Liver (tissue), 9 donors: ENCODE measurements around the gene USP15. TPM values are rescaled to one million over a fixed set of nuclear protein-coding genes. Genes with fewer than 3 reads are reported as not detected.

Source experiments
- DNase-seq: peaks from one replicate; pipeline ENCODE4 v3.0.0-alpha.2; 2017; ENCODE audit warnings: low spot score
- H3K27ac ChIP-seq, 2 donors: one replicate each; pipeline ENCODE4 v1.7.0; 2013; ENCODE audit warnings: inconsistent platforms in 2 of 2, low read length in 2 of 2, control low read depth in 1 of 2, low read depth in 1 of 2, mild to moderate bottlenecking in 1 of 2
- H3K27me3 ChIP-seq, 4 donors: one replicate each; pipeline versions ENCODE4 v1.6.1 to v1.7.0; 2013; ENCODE audit warnings: low read length in 3 of 4, inconsistent platforms in 1 of 4, mild to moderate bottlenecking in 1 of 4, moderate library complexity in 1 of 4; ENCODE audit not compliant: control insufficient read depth in 4 of 4, insufficient read depth in 4 of 4
- H3K36me3 ChIP-seq, 4 donors: one replicate each; pipeline versions ENCODE4 v1.6.1 to v1.7.0; 2013; ENCODE audit warnings: low read length in 3 of 4, mild to moderate bottlenecking in 3 of 4, low read depth in 1 of 4, moderate library complexity in 1 of 4; ENCODE audit not compliant: control insufficient read depth in 4 of 4, insufficient read depth in 3 of 4
- H3K4me1 ChIP-seq, 4 donors: one replicate each; pipeline versions ENCODE4 v1.6.1 to v1.7.0; 2013; ENCODE audit warnings: low read length in 3 of 4, mild to moderate bottlenecking in 3 of 4, moderate library complexity in 1 of 4; ENCODE audit not compliant: control insufficient read depth in 4 of 4, insufficient read depth in 4 of 4
- H3K4me3 ChIP-seq, 3 donors: one replicate each; pipeline versions ENCODE4 v1.6.1 to v1.7.0; 2013; ENCODE audit warnings: low read length in 3 of 3, control low read depth in 1 of 3, low read depth in 1 of 3, mild to moderate bottlenecking in 1 of 3
- H3K9ac ChIP-seq, 2 donors: one replicate each; pipeline ENCODE4 v1.7.0; 2013; ENCODE audit warnings: low read length in 2 of 2, mild to moderate bottlenecking in 2 of 2, moderate library complexity in 2 of 2, control low read depth in 1 of 2, low read depth in 1 of 2
- H3K9me3 ChIP-seq, 4 donors: one replicate each; pipeline versions ENCODE4 v1.6.1 to v1.7.0; 2013; ENCODE audit warnings: low read length in 3 of 4; ENCODE audit not compliant: control insufficient read depth in 4 of 4
- EGR1 ChIP-seq, 2 donors: IDR thresholded peaks; 2 replicates each; pipeline ENCODE4 v1.6.1; 2016 to 2018; ENCODE audit warnings: antibody characterized with exemption in 2 of 2, low read depth in 2 of 2
- FOXA1 ChIP-seq: IDR thresholded peaks from 2 replicates; pipeline ENCODE4 v1.6.1; 2016; ENCODE audit warnings: antibody characterized with exemption
- FOXA2 ChIP-seq: IDR thresholded peaks from 2 replicates; pipeline ENCODE4 v1.6.1; 2016; ENCODE audit warnings: antibody characterized with exemption
- GABPA ChIP-seq, 2 donors: IDR thresholded peaks in 1 of 2; conservative IDR thresholded peaks in 1 of 2; 2 replicates each; pipeline ENCODE4 v1.6.1; 2016; ENCODE audit warnings: antibody characterized with exemption in 2 of 2, mild to moderate bottlenecking in 1 of 2, moderate library complexity in 1 of 2
- HNF4A ChIP-seq, 2 donors: conservative IDR thresholded peaks; 2 replicates each; pipeline ENCODE4 v1.6.1; 2016; ENCODE audit warnings: antibody characterized with exemption in 2 of 2, mild to moderate bottlenecking in 2 of 2
- HNF4G ChIP-seq: IDR thresholded peaks from 2 replicates; pipeline ENCODE4 v1.6.1; 2016; ENCODE audit warnings: antibody characterized with exemption
- JUND ChIP-seq, 2 donors: IDR thresholded peaks; 2 replicates each; pipeline ENCODE4 v1.6.1; 2016; ENCODE audit warnings: antibody characterized with exemption in 2 of 2
- RAD21 ChIP-seq, 2 donors: IDR thresholded peaks; 2 replicates each; pipeline ENCODE4 v1.6.1; 2016; ENCODE audit warnings: antibody characterized with exemption in 2 of 2, mild to moderate bottlenecking in 2 of 2
- SP1 ChIP-seq: IDR thresholded peaks from 2 replicates; pipeline ENCODE4 v1.6.1; 2018; ENCODE audit warnings: antibody characterized with exemption, mild to moderate bottlenecking
- TAF1 ChIP-seq: conservative IDR thresholded peaks from 2 replicates; pipeline ENCODE4 v1.6.1; 2016; ENCODE audit warnings: antibody characterized with exemption, mild to moderate bottlenecking
- YY1 ChIP-seq: IDR thresholded peaks from 2 replicates; pipeline ENCODE4 v1.6.1; 2016; ENCODE audit warnings: antibody characterized with exemption, mild to moderate bottlenecking
- WGBS: extraction: QIAGEN DNeasy Blood & Tissue Kit; methylation state at CpG from one replicate; pipeline ENCODE4 v1.1.7; 2013; 5-methylcytosine and 5-hydroxymethylcytosine counted together
- polyA plus RNA-seq, 2 donors: library from polyadenylated mRNA; stranded (reverse) in 1 of 2; unstranded in 1 of 2; fragments of 200-250 nt in 1 of 2; fragments of >200 nt in 1 of 2; fragmentation: Nextera tagmentation in 1 of 2; extraction: Ambion mirVana in 1 of 2; gene quantifications; one replicate each; pipeline versions ENCODE4 v1.2.1 to v1.2.3, GENCODE V29; 2013 to 2015
- total RNA-seq, 2 donors: library from RNA; depleted of rRNA; stranded (reverse); fragments of >200 nt; gene quantifications; one replicate each; pipeline ENCODE4 v1.2.3, GENCODE V29; 2014
- TF ChIP-seq, protein P1 (sequence below): fragments of 150-350 bp; IDR thresholded peaks from 2 replicates; pipeline ENCODE4 v1.5.1; 2017; ENCODE audit warnings: improper control_type of control experiment, low read depth, low read length; ENCODE audit not compliant: missing input control
- TF ChIP-seq, protein P2 (sequence below): IDR thresholded peaks from 2 replicates; pipeline ENCODE4 v1.6.1; 2016; ENCODE audit warnings: antibody characterized with exemption
- TF ChIP-seq, protein P3 (sequence below): IDR thresholded peaks from 2 replicates; pipeline ENCODE4 v1.6.1; 2016; ENCODE audit warnings: antibody characterized with exemption, mild to moderate bottlenecking
- TF ChIP-seq, protein P4 (sequence below): IDR thresholded peaks from 2 replicates; pipeline ENCODE4 v1.6.1; 2016; ENCODE audit warnings: antibody characterized with exemption
- TF ChIP-seq, protein P5 (sequence below): IDR thresholded peaks from 2 replicates; pipeline ENCODE4 v1.6.1; 2016; ENCODE audit warnings: antibody characterized with exemption
- donor health status: healthy.
- donor health status: healthy.
- donor health status: healthy.
- donor health status: healthy.
- donor health status: healthy.

Gene USP15
- total and polyA plus RNA-seq, 4 donors, result 16.6 to 188 (median 56.5) TPM

DNA sequence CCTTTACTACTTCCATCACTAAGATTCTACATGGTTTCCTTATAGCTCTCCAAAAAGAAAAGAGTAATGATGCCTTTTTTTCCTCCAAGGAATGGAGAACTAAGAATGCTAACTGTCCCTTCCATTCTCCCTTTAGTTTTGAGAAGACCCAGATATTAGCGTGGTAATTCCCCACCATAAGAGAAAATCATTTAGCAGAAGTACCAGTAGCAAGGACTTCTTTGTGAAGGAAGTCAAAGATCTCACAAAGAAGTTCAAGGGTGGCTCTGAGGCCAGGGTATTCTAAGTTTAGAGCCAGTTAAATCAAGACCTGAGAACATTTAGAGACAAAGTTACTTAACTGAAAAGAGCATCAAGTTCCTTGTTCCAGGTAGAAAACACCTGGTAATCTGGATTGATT lies 7.3 kb downstream of the USP15 start:
- H3K4me1 ChIP-seq, result peaks cover 7 to 47% (median 33%) of the 10 kb centered on the region in 4 donors
- no peak for DNase-seq
- no peaks in the 10 kb centered on the region for H3K27me3 ChIP-seq
- no peaks in the 10 kb centered on the region for H3K9me3 ChIP-seq
- no peak overlapping the region for H3K27ac ChIP-seq
- TF ChIP-seq, protein P1, sequence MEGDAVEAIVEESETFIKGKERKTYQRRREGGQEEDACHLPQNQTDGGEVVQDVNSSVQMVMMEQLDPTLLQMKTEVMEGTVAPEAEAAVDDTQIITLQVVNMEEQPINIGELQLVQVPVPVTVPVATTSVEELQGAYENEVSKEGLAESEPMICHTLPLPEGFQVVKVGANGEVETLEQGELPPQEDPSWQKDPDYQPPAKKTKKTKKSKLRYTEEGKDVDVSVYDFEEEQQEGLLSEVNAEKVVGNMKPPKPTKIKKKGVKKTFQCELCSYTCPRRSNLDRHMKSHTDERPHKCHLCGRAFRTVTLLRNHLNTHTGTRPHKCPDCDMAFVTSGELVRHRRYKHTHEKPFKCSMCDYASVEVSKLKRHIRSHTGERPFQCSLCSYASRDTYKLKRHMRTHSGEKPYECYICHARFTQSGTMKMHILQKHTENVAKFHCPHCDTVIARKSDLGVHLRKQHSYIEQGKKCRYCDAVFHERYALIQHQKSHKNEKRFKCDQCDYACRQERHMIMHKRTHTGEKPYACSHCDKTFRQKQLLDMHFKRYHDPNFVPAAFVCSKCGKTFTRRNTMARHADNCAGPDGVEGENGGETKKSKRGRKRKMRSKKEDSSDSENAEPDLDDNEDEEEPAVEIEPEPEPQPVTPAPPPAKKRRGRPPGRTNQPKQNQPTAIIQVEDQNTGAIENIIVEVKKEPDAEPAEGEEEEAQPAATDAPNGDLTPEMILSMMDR, result no peak
- TF ChIP-seq HNF4A (conservative IDR thresholded peaks at IDR 0.05) (no peak), YY1 (no peak), FOXA2 (no peak), FOXA1 (no peak), EGR1 (IDR thresholded peaks at IDR 0.05; ENCODE audit: low read depth in 2 of 2) (no peak), JUND (IDR thresholded peaks at IDR 0.05) (no peak), RAD21 (IDR thresholded peaks at IDR 0.05) (no peak), SP1 (no peak), TAF1 (no peak), HNF4G (no peak), GABPA (IDR thresholded peaks at IDR 0.05 in 1 of 2, conservative IDR thresholded peaks at IDR 0.05 in 1 of 2) (no peak)
- TF ChIP-seq, protein P2, sequence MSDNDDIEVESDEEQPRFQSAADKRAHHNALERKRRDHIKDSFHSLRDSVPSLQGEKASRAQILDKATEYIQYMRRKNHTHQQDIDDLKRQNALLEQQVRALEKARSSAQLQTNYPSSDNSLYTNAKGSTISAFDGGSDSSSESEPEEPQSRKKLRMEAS, result no peak
- TF ChIP-seq, protein P3, sequence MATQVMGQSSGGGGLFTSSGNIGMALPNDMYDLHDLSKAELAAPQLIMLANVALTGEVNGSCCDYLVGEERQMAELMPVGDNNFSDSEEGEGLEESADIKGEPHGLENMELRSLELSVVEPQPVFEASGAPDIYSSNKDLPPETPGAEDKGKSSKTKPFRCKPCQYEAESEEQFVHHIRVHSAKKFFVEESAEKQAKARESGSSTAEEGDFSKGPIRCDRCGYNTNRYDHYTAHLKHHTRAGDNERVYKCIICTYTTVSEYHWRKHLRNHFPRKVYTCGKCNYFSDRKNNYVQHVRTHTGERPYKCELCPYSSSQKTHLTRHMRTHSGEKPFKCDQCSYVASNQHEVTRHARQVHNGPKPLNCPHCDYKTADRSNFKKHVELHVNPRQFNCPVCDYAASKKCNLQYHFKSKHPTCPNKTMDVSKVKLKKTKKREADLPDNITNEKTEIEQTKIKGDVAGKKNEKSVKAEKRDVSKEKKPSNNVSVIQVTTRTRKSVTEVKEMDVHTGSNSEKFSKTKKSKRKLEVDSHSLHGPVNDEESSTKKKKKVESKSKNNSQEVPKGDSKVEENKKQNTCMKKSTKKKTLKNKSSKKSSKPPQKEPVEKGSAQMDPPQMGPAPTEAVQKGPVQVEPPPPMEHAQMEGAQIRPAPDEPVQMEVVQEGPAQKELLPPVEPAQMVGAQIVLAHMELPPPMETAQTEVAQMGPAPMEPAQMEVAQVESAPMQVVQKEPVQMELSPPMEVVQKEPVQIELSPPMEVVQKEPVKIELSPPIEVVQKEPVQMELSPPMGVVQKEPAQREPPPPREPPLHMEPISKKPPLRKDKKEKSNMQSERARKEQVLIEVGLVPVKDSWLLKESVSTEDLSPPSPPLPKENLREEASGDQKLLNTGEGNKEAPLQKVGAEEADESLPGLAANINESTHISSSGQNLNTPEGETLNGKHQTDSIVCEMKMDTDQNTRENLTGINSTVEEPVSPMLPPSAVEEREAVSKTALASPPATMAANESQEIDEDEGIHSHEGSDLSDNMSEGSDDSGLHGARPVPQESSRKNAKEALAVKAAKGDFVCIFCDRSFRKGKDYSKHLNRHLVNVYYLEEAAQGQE, result no peak
- TF ChIP-seq, protein P4, sequence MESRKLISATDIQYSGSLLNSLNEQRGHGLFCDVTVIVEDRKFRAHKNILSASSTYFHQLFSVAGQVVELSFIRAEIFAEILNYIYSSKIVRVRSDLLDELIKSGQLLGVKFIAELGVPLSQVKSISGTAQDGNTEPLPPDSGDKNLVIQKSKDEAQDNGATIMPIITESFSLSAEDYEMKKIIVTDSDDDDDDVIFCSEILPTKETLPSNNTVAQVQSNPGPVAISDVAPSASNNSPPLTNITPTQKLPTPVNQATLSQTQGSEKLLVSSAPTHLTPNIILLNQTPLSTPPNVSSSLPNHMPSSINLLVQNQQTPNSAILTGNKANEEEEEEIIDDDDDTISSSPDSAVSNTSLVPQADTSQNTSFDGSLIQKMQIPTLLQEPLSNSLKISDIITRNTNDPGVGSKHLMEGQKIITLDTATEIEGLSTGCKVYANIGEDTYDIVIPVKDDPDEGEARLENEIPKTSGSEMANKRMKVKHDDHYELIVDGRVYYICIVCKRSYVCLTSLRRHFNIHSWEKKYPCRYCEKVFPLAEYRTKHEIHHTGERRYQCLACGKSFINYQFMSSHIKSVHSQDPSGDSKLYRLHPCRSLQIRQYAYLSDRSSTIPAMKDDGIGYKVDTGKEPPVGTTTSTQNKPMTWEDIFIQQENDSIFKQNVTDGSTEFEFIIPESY, result no peak
- WGBS, result 76% methylated on average over 1 of the region's 1 CpG
- no peak overlapping the region for H3K9ac ChIP-seq
- no peak overlapping the region for H3K4me3 ChIP-seq
- H3K36me3 ChIP-seq, result no peaks in the 10 kb centered on the region

DNA sequence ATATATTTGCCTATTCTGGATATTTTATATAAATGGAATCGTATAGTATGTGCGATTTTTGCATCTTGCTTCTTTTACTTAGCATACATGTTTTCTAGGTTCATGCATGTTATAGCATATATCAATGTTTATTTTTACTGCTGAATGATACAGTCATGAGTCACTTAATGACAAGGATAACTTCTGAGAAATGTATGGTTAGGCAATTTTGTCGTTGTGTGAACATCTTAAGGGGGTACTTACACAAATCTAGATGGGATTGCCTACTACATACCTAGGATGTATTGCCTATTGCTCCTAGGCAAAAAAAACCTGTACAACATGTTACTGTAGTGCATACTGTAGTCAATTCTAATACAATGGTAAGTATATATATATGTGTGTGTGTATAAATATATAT lies 8.8 kb downstream of the USP15 start:
- no peak overlapping the region for H3K27ac ChIP-seq
- H3K9ac ChIP-seq, result no peak overlapping the region
- no peak overlapping the region for H3K4me3 ChIP-seq
- H3K27me3 ChIP-seq, result no peaks in the 10 kb centered on the region
- WGBS, result 82% methylated on average over 3 of the region's 3 CpGs
- TF ChIP-seq JUND (IDR thresholded peaks at IDR 0.05) (no peak), HNF4A (conservative IDR thresholded peaks at IDR 0.05) (no peak), SP1 (no peak)
- TF ChIP-seq, protein P1, result no peak
- TF ChIP-seq, protein P5, sequence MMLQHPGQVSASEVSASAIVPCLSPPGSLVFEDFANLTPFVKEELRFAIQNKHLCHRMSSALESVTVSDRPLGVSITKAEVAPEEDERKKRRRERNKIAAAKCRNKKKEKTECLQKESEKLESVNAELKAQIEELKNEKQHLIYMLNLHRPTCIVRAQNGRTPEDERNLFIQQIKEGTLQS, result no peak
- TF ChIP-seq, protein P3, result no peak
- H3K9me3 ChIP-seq, result no peaks in the 10 kb centered on the region
- DNase-seq, result no peak
- H3K4me1 ChIP-seq, result peaks cover 6 to 51% (median 39%) of the 10 kb centered on the region in 4 donors
- no peaks in the 10 kb centered on the region for H3K36me3 ChIP-seq
